MG63 (cell line): ENCODE measurements around the gene MRFAP1. TPM values are rescaled to one million over a fixed set of nuclear protein-coding genes. Genes with fewer than 3 reads are reported as not detected.

ENCODE experiments used
- DNase-seq: peaks from one replicate; pipeline ENCODE4 v3.0.0-alpha.2; 2020
- H3K27me3 ChIP-seq: fragments of 250-450 bp; sonication (Bioruptor Pico); 2 replicates; pipeline ENCODE4 v1.5.1; 2020; ENCODE audit warnings: mild to moderate bottlenecking, moderate library complexity
- H3K36me3 ChIP-seq: fragments of 250-450 bp; sonication (Bioruptor Pico); 2 replicates; pipeline ENCODE4 v1.5.1; 2020; ENCODE audit warnings: mild to moderate bottlenecking, moderate library complexity
- H3K4me3 ChIP-seq: fragments of 250-450 bp; sonication (Bioruptor Pico); 2 replicates; pipeline ENCODE4 v1.5.1; 2020; ENCODE audit warnings: mild to moderate bottlenecking, moderate library complexity
- H3K9me3 ChIP-seq: fragments of 250-450 bp; sonication (Bioruptor Pico); 2 replicates; pipeline ENCODE4 v1.5.1; 2020; ENCODE audit warnings: mild to moderate bottlenecking, moderate library complexity
- total RNA-seq: library from RNA; depleted of rRNA; stranded (reverse); fragments of >200 nt; shearing (Covaris generic); gene quantifications from 2 replicates; pipeline ENCODE4 v1.2.3, GENCODE V29; 2014; ENCODE audit warnings: low replicate concordance

Gene MRFAP1
- total RNA-seq, 1 experiment from 2014 or later = 155 TPM

- no peaks in the 10 kb centered on the region for H3K36me3 ChIP-seq
- no peak for DNase-seq
- H3K4me3 ChIP-seq = no peak overlapping the region
- no peaks in the 10 kb centered on the region for H3K9me3 ChIP-seq
- H3K27me3 ChIP-seq = no peaks in the 10 kb centered on the region
Measured at GRCh38 chr4:6607368-6608055, 33.0 kb upstream of the MRFAP1 start.

- H3K36me3 ChIP-seq = no peaks in the 10 kb centered on the region
- no peak for DNase-seq
- H3K27me3 ChIP-seq = no peaks in the 10 kb centered on the region
- H3K4me3 ChIP-seq = no peak overlapping the region
- no peaks in the 10 kb centered on the region for H3K9me3 ChIP-seq
Measured at GRCh38 chr4:6608758-6609414, 31.6 kb upstream of the MRFAP1 start.

- no peaks in the 10 kb centered on the region for H3K36me3 ChIP-seq
- H3K27me3 ChIP-seq = no peaks in the 10 kb centered on the region
- H3K9me3 ChIP-seq = no peaks in the 10 kb centered on the region
- no peak overlapping the region for H3K4me3 ChIP-seq
- DNase-seq = no peak
Measured at GRCh38 chr4:6609415-6610079, 30.9 kb upstream of the MRFAP1 start.

DNA sequence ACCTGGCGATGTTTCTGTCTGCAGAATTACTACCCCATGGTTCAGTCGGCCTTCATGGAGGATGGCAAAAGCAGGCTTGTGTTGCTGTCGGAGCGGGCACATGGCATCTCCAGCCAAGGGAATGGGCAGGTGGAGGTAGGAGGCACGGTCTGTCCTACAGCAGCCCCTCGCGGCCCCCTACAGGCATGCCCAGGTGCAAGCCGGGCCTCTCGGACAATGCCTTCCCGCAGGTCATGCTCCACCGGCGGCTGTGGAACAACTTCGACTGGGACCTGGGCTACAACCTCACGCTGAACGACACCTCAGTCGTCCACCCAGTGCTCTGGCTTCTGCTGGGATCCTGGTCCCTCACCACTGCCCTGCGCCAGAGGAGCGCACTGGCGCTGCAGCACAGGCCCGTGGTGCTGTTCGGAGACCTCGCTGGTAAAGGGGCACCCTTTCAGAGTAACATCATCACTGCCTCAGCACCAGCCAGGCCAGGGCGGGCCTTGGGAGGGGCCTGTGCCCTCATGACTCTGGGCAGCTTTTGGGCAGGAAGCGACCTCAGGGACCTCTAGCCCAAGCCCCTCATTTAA lies 29.5 kb upstream of the MRFAP1 start:
- DNase-seq = no peak
- no peak overlapping the region for H3K4me3 ChIP-seq
- no peaks in the 10 kb centered on the region for H3K27me3 ChIP-seq
- no peaks in the 10 kb centered on the region for H3K9me3 ChIP-seq
- no peaks in the 10 kb centered on the region for H3K36me3 ChIP-seq

DNA sequence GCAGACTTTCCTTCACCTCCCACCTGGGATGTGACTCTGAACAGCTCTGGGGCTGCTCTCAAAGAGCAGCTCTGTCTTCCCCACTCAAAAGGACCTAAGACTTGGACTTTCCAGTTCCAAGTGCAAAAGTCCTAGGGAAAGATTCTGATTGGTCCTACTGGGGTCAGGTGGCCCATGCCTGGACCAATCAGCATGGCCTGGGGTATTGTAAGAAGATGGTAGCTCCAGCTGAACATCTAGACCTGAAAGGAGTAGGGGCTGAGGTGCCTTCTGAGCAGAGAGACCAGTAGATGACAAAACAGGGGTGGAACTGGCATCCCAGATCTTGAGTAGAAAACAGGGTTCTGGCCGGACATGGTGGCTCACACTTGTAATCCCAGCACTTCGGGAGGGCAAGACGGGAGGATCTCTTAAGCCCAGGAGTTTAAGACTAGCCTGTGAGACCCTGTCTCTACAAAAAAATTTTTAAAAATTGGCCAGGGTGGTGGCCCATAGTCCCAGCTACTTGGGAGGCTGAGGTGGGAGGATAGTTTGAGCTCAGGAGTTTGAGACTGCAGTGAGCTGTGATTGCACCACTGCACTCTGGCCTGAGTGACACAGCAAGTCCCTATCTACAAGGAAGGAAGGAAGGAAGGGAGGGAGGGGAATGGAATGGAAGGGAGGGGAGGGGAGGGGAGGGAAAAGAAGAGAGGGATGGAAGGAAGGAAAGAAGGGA lies 27.4 kb upstream of the MRFAP1 start:
- DNase-seq = no peak
- H3K36me3 ChIP-seq = no peaks in the 10 kb centered on the region
- H3K27me3 ChIP-seq = no peaks in the 10 kb centered on the region
- no peaks in the 10 kb centered on the region for H3K9me3 ChIP-seq
- H3K4me3 ChIP-seq = no peak overlapping the region

GRCh38 chr4:6613676-6614651 lies 26.5 kb upstream of the MRFAP1 start:
- no peak overlapping the region for H3K4me3 ChIP-seq
- no peak for DNase-seq
- no peaks in the 10 kb centered on the region for H3K27me3 ChIP-seq
- H3K36me3 ChIP-seq = no peaks in the 10 kb centered on the region
- H3K9me3 ChIP-seq = no peaks in the 10 kb centered on the region

DNA sequence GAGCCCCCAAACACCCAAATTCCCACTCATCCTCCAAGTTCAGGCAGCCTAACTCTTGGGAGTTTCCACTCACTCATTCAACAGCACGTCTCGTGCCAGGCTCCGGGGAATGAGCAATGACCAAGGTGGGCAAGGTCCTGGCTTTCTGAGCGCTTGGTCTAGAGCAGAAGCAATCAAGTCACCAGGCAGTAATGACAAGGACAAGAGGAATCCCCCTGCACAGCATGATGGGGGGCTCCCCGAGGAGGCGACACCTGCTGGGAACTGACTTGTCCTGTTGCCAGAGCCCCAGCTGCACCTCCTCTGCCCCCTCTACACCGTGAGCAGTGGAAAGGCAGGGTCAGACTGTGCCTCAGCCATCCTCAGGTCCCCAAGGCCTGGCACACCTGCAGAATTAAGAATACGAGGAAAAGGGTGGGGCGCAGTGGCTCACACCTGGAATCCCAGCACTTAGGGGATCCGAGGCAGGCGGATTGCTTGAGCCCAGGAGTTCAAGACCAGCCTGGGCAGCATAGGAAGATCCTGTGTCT lies 25.7 kb upstream of the MRFAP1 start:
- Histone ChIP-seq H3K9me3 (no peaks in the 10 kb centered on the region), H3K36me3 (no peaks in the 10 kb centered on the region), H3K27me3 (no peaks in the 10 kb centered on the region), H3K4me3 (no peak overlapping the region)
- no peak for DNase-seq

GRCh38 chr4:6616087-6616995 lies 24.1 kb upstream of the MRFAP1 start:
- no peak for DNase-seq
- Histone ChIP-seq H3K4me3 (no peak overlapping the region), H3K27me3 (no peaks in the 10 kb centered on the region), H3K36me3 (no peaks in the 10 kb centered on the region), H3K9me3 (no peaks in the 10 kb centered on the region)

GRCh38 chr4:6617246-6617645 lies 23.2 kb upstream of the MRFAP1 start:
- Histone ChIP-seq H3K36me3 (no peaks in the 10 kb centered on the region), H3K9me3 (no peaks in the 10 kb centered on the region), H3K27me3 (no peaks in the 10 kb centered on the region), H3K4me3 (no peak overlapping the region)
- DNase-seq = no peak

- DNase-seq = no peak
- Histone ChIP-seq H3K36me3 (no peaks in the 10 kb centered on the region), H3K9me3 (no peaks in the 10 kb centered on the region)
Measured at GRCh38 chr4:6618386-6619115, 21.9 kb upstream of the MRFAP1 start.

DNA sequence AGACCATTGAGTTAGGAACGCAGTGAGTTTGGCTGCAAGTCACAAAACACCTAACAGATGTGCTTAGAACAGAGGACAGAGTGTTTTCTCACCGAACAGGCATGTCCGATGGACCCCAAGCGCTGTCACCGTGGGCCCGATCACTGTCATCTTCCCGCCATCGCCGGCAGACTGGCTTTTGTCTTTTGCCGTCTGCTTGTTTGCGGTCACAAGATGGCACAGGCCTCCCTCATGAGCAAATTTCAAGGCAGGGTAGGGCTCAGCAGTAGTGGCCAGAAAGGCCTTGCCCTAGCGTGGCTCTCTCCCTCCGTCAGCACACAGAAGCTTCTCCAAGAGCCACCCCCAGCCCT lies 21.4 kb upstream of the MRFAP1 start:
- no peaks in the 10 kb centered on the region for H3K27me3 ChIP-seq
- DNase-seq = no peak
- no peak overlapping the region for H3K4me3 ChIP-seq

More at GRCh38 chr4:6618386-6619115, 21.9 kb upstream of the MRFAP1 start:
- Histone ChIP-seq H3K4me3 (no peak overlapping the region), H3K27me3 (no peaks in the 10 kb centered on the region)

GRCh38 chr4:6619466-6620255 lies 20.8 kb upstream of the MRFAP1 start:
- Histone ChIP-seq H3K27me3 (no peaks in the 10 kb centered on the region), H3K9me3 (no peaks in the 10 kb centered on the region), H3K36me3 (no peaks in the 10 kb centered on the region), H3K4me3 (no peak overlapping the region)
- no peak for DNase-seq

More for the DNA sequence above, 21.4 kb upstream of the MRFAP1 start:
- H3K9me3 ChIP-seq = no peaks in the 10 kb centered on the region
- H3K36me3 ChIP-seq = no peaks in the 10 kb centered on the region

DNA sequence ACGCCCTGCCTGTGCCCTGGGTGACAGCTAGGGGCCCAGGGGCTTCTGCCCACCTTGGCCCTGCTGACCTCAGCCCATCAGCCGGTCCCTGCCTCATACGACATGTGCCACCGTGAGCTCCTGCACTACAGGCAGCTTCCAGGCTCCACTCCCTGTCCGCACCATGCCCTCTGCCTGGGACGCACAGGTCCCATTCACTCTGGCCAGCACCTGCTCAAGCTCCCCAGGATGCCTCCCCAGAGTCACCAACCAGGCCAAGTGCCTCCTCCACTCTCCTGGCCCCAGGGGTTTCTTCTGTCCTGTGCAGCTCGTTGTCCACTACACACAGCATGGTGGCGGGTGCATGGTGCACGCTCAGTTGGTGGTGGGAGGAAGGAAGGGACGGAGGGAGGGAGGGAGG lies 20.2 kb upstream of the MRFAP1 start:
- Histone ChIP-seq H3K9me3 (no peaks in the 10 kb centered on the region), H3K36me3 (no peaks in the 10 kb centered on the region), H3K27me3 (no peaks in the 10 kb centered on the region), H3K4me3 (no peak overlapping the region)
- DNase-seq = no peak
